ENCODE data around the gene FBN1. TPM values are rescaled to one million over a fixed set of nuclear protein-coding genes. Genes with fewer than 3 reads are reported as not detected.

The FBN1 gene
- total RNA-seq, 1 donor = 1,556 TPM

GRCh38 chr15:48367483-48367882, 278.0 kb downstream of the FBN1 start:
- Histone ChIP-seq H3K36me3 (ENCODE audit: insufficient read depth, low read length) (no peaks in the 10 kb centered on the region), H2AFZ (ENCODE audit: low read length) (no peak overlapping the region), H3K4me3 (ENCODE audit: insufficient read depth, low read length) (no peak overlapping the region), H3K27me3 (ENCODE audit: insufficient read depth, low read length) (no peaks in the 10 kb centered on the region), H3K27ac (ENCODE audit: low read depth, low read length) (no peak overlapping the region), H3K4me1 (ENCODE audit: insufficient read depth, low read length) (peaks cover 7% of the 10 kb centered on the region), H4K20me1 (ENCODE audit: insufficient read depth, low read length) (no peaks in the 10 kb centered on the region), H3K79me2 (ENCODE audit: insufficient read depth, low read length) (no peaks in the 10 kb centered on the region), H3K9me3 (ENCODE audit: low read depth, low read length) (no peaks in the 10 kb centered on the region), H3K4me2 (ENCODE audit: insufficient read depth, low read length) (no peak overlapping the region)
- no peak for DNase-seq (ENCODE audit: insufficient read length, low spot score, missing footprints)
- no peak for TF ChIP-seq CTCF (IDR thresholded peaks at IDR 0.05; ENCODE audit: extremely low read depth, low read depth, low read length)

GRCh38 chr15:48366584-48367312, 278.8 kb downstream of the FBN1 start:
- Histone ChIP-seq H3K79me2 (ENCODE audit: insufficient read depth, low read length) (no peaks in the 10 kb centered on the region), H2AFZ (ENCODE audit: low read length) (no peak overlapping the region), H3K4me1 (ENCODE audit: insufficient read depth, low read length) (peaks cover 7% of the 10 kb centered on the region), H3K27me3 (ENCODE audit: insufficient read depth, low read length) (no peaks in the 10 kb centered on the region), H4K20me1 (ENCODE audit: insufficient read depth, low read length) (no peaks in the 10 kb centered on the region), H3K4me2 (ENCODE audit: insufficient read depth, low read length) (no peak overlapping the region), H3K9me3 (ENCODE audit: low read depth, low read length) (no peaks in the 10 kb centered on the region), H3K27ac (ENCODE audit: low read depth, low read length) (no peak overlapping the region), H3K4me3 (ENCODE audit: insufficient read depth, low read length) (no peak overlapping the region), H3K36me3 (ENCODE audit: insufficient read depth, low read length) (no peaks in the 10 kb centered on the region)
- DNase-seq (ENCODE audit: insufficient read length, low spot score, missing footprints) = no peak
- TF ChIP-seq CTCF (IDR thresholded peaks at IDR 0.05; ENCODE audit: extremely low read depth, low read depth, low read length) = no peak

- Histone ChIP-seq H3K9me3 (ENCODE audit: low read depth, low read length) (no peaks in the 10 kb centered on the region), H4K20me1 (ENCODE audit: insufficient read depth, low read length) (no peaks in the 10 kb centered on the region), H2AFZ (ENCODE audit: low read length) (no peak overlapping the region), H3K36me3 (ENCODE audit: insufficient read depth, low read length) (no peaks in the 10 kb centered on the region), H3K4me2 (ENCODE audit: insufficient read depth, low read length) (no peak overlapping the region), H3K27ac (ENCODE audit: low read depth, low read length) (no peak overlapping the region), H3K79me2 (ENCODE audit: insufficient read depth, low read length) (no peaks in the 10 kb centered on the region), H3K27me3 (ENCODE audit: insufficient read depth, low read length) (no peaks in the 10 kb centered on the region), H3K4me1 (ENCODE audit: insufficient read depth, low read length) (peaks cover 6% of the 10 kb centered on the region), H3K4me3 (ENCODE audit: insufficient read depth, low read length) (no peak overlapping the region)
- no peak for DNase-seq (ENCODE audit: insufficient read length, low spot score, missing footprints)
- TF ChIP-seq CTCF (IDR thresholded peaks at IDR 0.05; ENCODE audit: extremely low read depth, low read depth, low read length) = no peak
Measured at GRCh38 chr15:48365575-48365974, 279.9 kb downstream of the FBN1 start.

- Histone ChIP-seq H3K27me3 (ENCODE audit: insufficient read depth, low read length) (no peaks in the 10 kb centered on the region), H3K4me3 (ENCODE audit: insufficient read depth, low read length) (no peak overlapping the region), H4K20me1 (ENCODE audit: insufficient read depth, low read length) (no peaks in the 10 kb centered on the region), H3K27ac (ENCODE audit: low read depth, low read length) (no peak overlapping the region), H3K4me2 (ENCODE audit: insufficient read depth, low read length) (no peak overlapping the region), H2AFZ (ENCODE audit: low read length) (no peak overlapping the region), H3K9me3 (ENCODE audit: low read depth, low read length) (no peaks in the 10 kb centered on the region), H3K4me1 (ENCODE audit: insufficient read depth, low read length) (peaks cover 13% of the 10 kb centered on the region), H3K36me3 (ENCODE audit: insufficient read depth, low read length) (no peaks in the 10 kb centered on the region), H3K79me2 (ENCODE audit: insufficient read depth, low read length) (no peaks in the 10 kb centered on the region)
- no peak for TF ChIP-seq CTCF (IDR thresholded peaks at IDR 0.05; ENCODE audit: extremely low read depth, low read depth, low read length)
- DNase-seq (ENCODE audit: insufficient read length, low spot score, missing footprints) = no peak
Measured at GRCh38 chr15:48363474-48363873, 282.0 kb downstream of the FBN1 start.
